ENCODE measurements around the gene OR8B8.
A peak's percentile ranks its signal among the peaks of the same experiment; 100 is the strongest.
"Not testable (repeated sequence)": the region's sequence is repeated elsewhere in the genome, so short reads cannot be mapped to it uniquely, and the experiment has no call there.

The OR8B8 gene

GRCh38 chr11:124441081-124441480, 4.4 kb downstream of the OR8B8 start:
- DNase-seq, result no peak

- DNase-seq, result no peak
Observed at GRCh38 chr11:124440608-124441007, 4.9 kb downstream of the OR8B8 start.

GRCh38 chr11:124434699-124435098, 10.8 kb downstream of the OR8B8 start:
- no peak for DNase-seq

- DNase-seq, result no peak
Observed at GRCh38 chr11:124429599-124429998, 15.9 kb downstream of the OR8B8 start.

- no peak for DNase-seq
Observed at GRCh38 chr11:124424384-124424921, 21.0 kb downstream of the OR8B8 start, which contains the start of gene OR8B4. Gene OR8B4, minus strand, starts transcription at chr11:124424871. Its CDS starts 0 bp downstream, at chr11:124424871.

GRCh38 chr11:124421043-124421442, 24.5 kb downstream of the OR8B8 start:
- DNase-seq, result no peak

GRCh38 chr11:124415356-124415923, 30.1 kb downstream of the OR8B8 start:
- DNase-seq, result peak; percentile 45

- no peak for DNase-seq
Observed at GRCh38 chr11:124409906-124410305, 35.6 kb downstream of the OR8B8 start.

GRCh38 chr11:124405581-124405980, 39.9 kb downstream of the OR8B8 start:
- DNase-seq, result peak; percentile 20

- DNase-seq, result not testable (repeated sequence)
Observed at GRCh38 chr11:124403186-124403585, 42.3 kb downstream of the OR8B8 start.

- peak; percentile 85 for DNase-seq
Observed at GRCh38 chr11:124402326-124402922, 43.1 kb downstream of the OR8B8 start.

- DNase-seq, result no peak
Observed at GRCh38 chr11:124398924-124399323, 46.6 kb downstream of the OR8B8 start, which contains the start of gene OR8B3. Gene OR8B3, minus strand, starts transcription at chr11:124399024. Its CDS starts 1,673 bp downstream, at chr11:124397351.

- not testable (repeated sequence) for DNase-seq
Observed at GRCh38 chr11:124396847-124397246, 48.6 kb downstream of the OR8B8 start.

GRCh38 chr11:124394408-124394807, 51.1 kb downstream of the OR8B8 start:
- peak; percentile 8 for DNase-seq

All from fibroblast of upper back skin (primary cell).